ENCODE results near the gene ZC3H4.

Gene ZC3H4

DNA sequence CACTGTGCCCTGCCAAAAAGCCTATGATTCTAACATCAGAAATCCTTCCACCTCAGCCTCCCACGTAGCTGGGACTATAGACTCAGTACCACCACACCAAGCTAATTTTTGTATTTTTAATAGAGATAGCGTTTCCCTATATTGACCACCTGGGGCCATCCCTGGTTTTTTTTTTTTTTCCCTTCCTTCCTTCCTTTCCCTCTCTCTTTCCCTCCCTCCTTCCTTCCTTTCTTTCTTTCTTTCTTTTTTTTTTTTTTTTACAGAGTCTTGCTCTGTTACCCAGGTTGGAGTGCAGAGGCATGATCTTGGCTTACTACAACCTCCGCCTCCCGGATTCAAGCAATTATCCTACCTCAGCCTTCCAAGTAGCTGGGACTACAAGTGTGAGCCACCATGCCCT lies 16.0 kb upstream of the ZC3H4 start:
- Mint-ChIP-seq H3K27ac (peak overlapping the region in 1 of 2 donors; percentile 100), H3K27me3 (no peaks in the 10 kb centered on the region), H3K4me1 (ENCODE audit: low read depth in 2 of 2) (peaks cover 37 to 38% of the 10 kb centered on the region in 2 donors), H3K4me3 (no peak overlapping the region), H3K9me3 (no peaks in the 10 kb centered on the region), H3K36me3 (ENCODE audit: insufficient read depth) (peaks cover 29% of the 10 kb centered on the region)
- DNase-seq: no peak
- ATAC-seq (replicated peaks): no peak

DNA sequence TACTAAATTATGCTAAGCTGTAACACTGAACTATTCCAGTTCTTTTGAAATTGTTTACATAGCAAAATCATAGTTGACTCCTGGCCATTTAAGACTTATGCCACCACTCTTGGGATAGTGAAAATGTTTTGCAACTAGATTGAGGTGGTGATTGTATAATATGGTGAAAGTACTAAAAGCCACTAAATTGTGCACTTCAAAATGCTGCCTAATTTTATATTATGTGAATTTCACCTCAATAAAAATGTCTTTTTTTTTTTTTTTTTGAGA lies 12.0 kb upstream of the ZC3H4 start:
- Mint-ChIP-seq H3K4me3 (no peak overlapping the region), H3K36me3 (ENCODE audit: insufficient read depth) (peaks cover 13% of the 10 kb centered on the region), H3K4me1 (ENCODE audit: low read depth in 2 of 2) (peaks cover 4 to 10% of the 10 kb centered on the region in 2 donors), H3K27ac (no peak overlapping the region), H3K27me3 (no peaks in the 10 kb centered on the region), H3K9me3 (no peaks in the 10 kb centered on the region)
- DNase-seq (no peak), ATAC-seq (replicated peaks) (no peak)

DNA sequence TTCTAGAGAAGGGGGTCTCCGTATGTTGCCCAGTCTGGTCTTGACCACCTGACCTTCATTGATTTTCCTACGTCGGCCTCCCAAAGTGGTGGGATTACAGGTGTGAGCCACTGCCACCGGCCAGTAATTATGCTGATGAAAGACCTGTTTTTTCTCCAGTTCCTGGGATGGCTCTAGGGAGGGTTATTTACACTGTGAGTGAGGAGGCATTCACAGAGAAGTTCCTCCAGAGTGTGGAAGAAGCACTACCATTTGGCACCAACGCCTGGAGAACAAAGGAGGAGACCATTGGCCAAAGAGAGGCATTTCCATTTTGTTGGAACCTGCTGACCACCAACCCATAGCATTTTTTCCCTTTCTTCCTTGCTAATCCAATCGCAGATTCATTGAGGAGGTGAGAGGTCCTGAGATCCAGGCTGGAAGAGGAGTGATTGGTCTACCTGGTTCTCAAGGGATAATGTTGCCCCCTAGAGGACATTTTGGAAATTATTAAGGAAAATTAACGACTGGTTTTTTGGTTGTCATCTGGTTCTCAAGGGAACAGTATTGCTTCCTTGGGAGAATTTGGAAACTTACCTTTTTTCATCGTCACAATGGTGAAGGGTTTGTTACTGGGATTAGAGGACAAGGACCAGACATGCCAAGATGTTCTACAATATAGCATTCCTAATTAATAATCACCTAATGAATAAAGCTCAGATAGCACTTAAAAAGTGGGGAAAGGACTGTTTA lies 11.5 kb upstream of the ZC3H4 start:
- ATAC-seq (replicated peaks) (peak; percentile 52), DNase-seq (peak in 2 of 3 experiments; percentile 14 to 30)
- Mint-ChIP-seq H3K9me3 (no peaks in the 10 kb centered on the region), H3K36me3 (ENCODE audit: insufficient read depth) (peaks cover 8% of the 10 kb centered on the region), H3K27ac (no peak overlapping the region), H3K27me3 (no peaks in the 10 kb centered on the region), H3K4me3 (no peak overlapping the region), H3K4me1 (ENCODE audit: low read depth in 2 of 2) (peaks cover 0 to 5% of the 10 kb centered on the region in 2 donors)

DNA sequence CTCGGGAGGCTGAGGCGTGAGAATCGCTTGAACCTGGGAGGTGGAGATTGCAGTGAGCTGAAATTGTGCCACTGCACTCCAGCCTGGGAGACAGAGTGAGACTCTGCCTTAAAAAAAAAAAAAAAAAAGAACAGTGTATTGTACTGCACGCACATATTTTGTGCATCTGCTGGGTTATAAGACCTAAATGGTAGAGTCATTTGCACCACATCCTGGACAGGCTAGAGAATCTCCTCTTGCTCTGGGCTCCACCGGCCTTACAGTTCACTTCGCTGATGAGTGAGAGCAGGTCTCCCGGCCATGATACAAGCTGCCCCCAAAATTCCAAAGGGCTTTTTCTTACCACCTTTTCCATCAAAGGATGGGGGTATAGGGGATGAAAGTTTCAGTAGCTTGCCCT lies 9.8 kb upstream of the ZC3H4 start:
- Mint-ChIP-seq H3K27ac (no peak overlapping the region), H3K9me3 (no peaks in the 10 kb centered on the region), H3K36me3 (ENCODE audit: insufficient read depth) (peaks cover 2% of the 10 kb centered on the region), H3K4me3 (no peak overlapping the region), H3K27me3 (no peaks in the 10 kb centered on the region), H3K4me1 (ENCODE audit: low read depth in 2 of 2) (peaks cover 0 to 5% of the 10 kb centered on the region in 2 donors)
- DNase-seq (no peak), ATAC-seq (replicated peaks) (no peak)

DNA sequence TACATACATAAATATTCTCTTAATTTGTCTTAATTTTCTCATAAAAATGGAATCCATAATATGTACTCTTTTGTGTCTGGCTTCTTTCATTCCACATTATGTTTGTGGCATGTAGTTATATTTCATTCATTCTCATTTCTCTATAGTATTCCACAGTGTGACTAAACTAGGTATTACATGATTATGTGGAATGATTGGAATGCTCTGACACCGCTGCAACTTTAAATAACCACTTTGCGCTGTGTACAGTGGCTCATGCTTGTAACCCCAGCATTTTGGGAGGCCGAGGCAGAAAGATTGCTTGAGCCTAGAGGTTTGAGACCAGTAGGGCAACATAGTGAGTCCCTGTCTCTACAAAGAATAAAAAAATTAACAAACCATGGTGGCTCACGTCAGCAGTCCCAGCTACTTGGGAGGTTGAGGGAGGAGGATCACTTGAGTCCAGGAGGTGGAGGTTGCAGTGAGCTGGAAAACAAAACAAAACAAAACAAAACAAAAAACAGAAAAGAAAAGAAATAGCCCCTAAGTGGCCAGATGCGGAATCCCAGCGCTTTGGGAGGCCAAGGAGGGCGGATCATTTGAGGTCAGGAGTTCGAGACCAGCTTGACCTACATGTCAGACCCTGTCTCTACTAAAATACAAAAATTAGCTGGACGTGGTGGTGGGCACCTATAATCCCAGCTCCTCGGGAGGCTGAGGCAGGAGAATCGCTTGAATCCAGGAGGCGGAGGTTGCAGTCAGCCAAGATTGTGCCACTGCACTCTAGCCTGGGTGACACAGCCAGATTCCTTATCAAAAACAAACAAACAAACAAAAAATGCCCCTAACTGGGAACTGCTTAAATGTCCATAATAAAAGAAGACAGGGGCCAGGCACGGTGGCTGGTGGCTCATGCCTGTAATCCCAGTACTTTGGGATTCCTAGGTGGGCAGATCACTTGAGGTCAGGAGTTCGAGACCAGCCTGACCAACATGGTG lies 9.1 kb upstream of the ZC3H4 start:
- peaks cover 0 to 5% of the 10 kb centered on the region in 2 donors for H3K4me1 Mint-ChIP-seq (ENCODE audit: low read depth in 2 of 2)
- H3K27ac Mint-ChIP-seq: no peak overlapping the region
- DNase-seq (no peak), ATAC-seq (replicated peaks) (no peak)
- peaks cover 2% of the 10 kb centered on the region for H3K36me3 Mint-ChIP-seq (ENCODE audit: insufficient read depth)
- no peaks in the 10 kb centered on the region for H3K9me3 Mint-ChIP-seq
- H3K27me3 Mint-ChIP-seq: no peaks in the 10 kb centered on the region
- no peak overlapping the region for H3K4me3 Mint-ChIP-seq

DNA sequence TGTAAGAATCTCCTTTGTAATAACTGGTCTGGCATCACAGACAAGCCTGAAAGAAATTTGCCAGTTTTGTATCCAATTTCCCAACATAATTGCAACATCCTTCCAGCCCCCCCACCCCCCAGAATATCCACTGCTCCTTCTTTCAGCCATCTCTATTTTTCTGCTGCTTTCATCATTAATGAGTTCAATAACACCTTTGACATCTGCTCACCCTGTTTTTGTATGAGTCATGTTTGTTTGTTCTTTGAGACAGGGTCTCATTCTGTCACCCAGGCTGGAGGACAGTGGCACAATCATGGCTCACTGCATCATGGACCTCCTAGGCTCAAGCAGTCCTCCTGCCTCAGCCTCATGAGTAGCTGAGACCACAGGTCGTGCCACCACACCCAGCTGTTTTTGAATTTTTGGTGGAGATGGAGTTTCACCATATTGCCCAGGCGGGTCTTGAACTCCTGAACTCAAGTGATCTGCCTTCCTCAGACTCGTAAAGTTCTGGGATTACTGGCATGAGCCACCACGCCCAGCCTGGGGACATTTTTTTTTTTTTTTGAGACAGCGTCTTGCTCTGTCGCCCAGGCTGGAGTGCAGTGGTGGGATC lies 7.0 kb upstream of the ZC3H4 start:
- ATAC-seq (replicated peaks) (no peak), DNase-seq (no peak)
- no peak overlapping the region for H3K27ac Mint-ChIP-seq
- H3K27me3 Mint-ChIP-seq: no peaks in the 10 kb centered on the region
- no peaks in the 10 kb centered on the region for H3K9me3 Mint-ChIP-seq
- peaks cover 2% of the 10 kb centered on the region for H3K36me3 Mint-ChIP-seq (ENCODE audit: insufficient read depth)
- H3K4me1 Mint-ChIP-seq (ENCODE audit: low read depth in 2 of 2): peaks cover 0 to 5% of the 10 kb centered on the region in 2 donors
- H3K4me3 Mint-ChIP-seq: no peak overlapping the region

DNA sequence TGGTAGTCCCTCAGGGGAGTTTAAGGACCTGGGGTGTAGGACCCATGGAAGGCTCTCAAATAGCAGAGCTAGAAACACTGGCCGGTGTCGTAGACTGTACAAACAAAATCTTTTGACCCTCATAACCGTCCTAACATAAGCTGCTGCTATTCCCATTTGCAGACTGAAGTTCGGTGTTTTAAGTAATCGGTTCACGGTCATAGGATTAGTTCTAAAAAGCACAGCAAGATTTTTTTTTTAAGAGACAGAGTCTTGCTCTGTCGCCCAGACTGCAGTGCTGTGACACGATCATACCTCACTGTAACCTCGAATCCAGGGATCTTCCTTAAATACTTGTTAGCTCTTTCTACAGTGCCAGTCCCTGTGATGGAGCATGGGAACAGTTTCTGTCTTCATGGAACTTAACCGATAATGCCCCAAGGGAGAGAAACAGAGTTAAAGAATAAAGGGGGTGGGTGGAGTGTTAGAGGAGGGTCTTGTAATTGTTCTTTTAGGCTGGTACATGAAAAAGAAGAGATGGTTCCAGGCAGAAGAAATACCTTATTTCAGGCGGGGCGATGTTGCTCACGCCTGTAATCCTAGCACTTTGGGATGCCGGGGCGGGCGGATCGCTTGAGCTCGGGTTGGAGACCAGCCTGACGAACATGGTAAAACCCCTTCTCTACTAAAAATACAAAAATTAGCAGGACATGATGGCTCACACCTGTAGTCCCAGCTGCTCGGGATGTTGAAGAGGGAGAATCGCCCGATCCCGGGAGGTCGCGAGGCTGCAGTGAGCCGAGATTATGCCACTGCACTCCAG lies 475 bp upstream of the ZC3H4 start:
- ATAC-seq (replicated peaks): no peak
- Mint-ChIP-seq H3K27ac (peak overlapping the region; percentile 99), H3K27me3 (no peaks in the 10 kb centered on the region), H3K4me3 (peak overlapping the region; percentile 91), H3K9me3 (no peaks in the 10 kb centered on the region), H3K36me3 (ENCODE audit: insufficient read depth) (peaks cover 45% of the 10 kb centered on the region), H3K4me1 (ENCODE audit: low read depth in 2 of 2) (peaks cover 21% of the 10 kb centered on the region in 2 donors)
- no peak for DNase-seq

DNA sequence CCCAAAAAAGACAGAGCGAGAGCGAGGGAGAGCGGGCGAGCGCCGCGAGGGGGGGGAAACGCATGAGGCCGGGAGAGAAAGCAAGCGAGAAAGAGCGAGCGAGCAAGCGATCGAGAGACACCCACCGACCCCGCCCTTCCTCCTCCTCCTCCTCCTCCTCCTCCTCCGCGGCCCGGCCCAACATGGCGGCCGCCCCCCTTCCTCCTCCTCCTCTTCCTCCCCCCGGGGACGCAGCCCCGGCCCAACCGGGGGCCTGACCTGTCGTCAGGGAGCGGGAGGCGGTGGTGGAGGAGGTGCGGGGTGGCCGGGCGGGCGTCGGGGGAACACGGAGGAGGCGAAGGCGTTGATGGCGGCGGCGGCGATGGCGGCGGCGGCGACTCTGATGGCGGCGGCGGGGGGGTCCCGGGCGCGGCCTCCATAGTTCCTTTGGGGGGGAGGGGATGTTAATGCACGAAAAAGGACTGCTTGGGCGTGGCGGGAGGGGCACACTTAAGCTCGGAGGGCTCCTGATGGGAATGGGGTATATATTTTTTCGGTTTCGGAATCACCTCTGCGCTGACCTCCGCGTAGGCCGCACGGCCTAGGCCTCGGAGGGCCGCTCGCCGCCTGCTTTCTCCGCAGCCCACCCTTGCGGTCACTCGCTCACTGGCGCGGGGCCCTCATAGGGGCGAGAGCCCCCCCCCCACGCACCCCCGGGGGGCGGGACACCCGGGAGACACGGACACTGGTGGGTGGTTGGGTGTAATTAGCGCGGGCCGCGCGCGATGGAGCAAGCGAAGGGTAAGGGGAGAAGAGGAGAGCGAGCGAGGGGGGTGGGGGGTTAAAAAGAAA lies 1.2 kb downstream of the ZC3H4 start:
- Mint-ChIP-seq H3K4me1 (ENCODE audit: low read depth in 2 of 2) (peaks cover 33 to 37% of the 10 kb centered on the region in 2 donors), H3K9me3 (no peaks in the 10 kb centered on the region), H3K27me3 (no peaks in the 10 kb centered on the region), H3K27ac (peak overlapping the region; percentile 99), H3K4me3 (peak overlapping the region; percentile 91), H3K36me3 (ENCODE audit: insufficient read depth) (peaks cover 47% of the 10 kb centered on the region)
- DNase-seq (peak; percentile 75 to 80 (median 78)), ATAC-seq (replicated peaks) (peak; percentile 12)

DNA sequence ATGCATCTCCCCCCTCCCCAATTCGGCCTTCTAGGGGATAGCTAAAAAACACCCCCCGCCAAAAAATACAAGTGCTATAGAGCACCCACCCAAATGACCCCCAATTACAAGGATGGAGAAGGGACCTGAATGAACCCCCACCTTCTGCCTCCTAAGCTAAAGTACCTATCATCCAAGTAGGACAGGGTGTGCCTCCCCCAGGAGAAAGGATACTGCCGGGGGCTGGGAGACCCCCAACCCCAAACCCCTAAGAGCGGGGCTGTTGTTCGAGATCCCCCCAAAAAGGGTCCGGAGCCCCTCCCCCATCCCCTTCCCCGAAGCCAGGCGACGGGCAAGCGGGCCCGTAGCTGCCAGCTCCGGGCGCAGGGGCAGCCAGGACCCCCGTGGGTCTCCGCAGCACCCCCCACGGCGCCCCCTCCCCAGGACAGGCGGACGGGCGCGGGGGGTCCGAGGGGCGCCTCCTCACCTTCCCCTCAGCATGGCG lies 1.9 kb downstream of the ZC3H4 start:
- no peak for DNase-seq
- H3K4me3 Mint-ChIP-seq: peak overlapping the region; percentile 91
- peaks cover 40 to 44% of the 10 kb centered on the region in 2 donors for H3K4me1 Mint-ChIP-seq (ENCODE audit: low read depth in 2 of 2)
- no peaks in the 10 kb centered on the region for H3K27me3 Mint-ChIP-seq
- no peak for ATAC-seq (replicated peaks)
- H3K36me3 Mint-ChIP-seq (ENCODE audit: insufficient read depth): peaks cover 48% of the 10 kb centered on the region
- H3K9me3 Mint-ChIP-seq: no peaks in the 10 kb centered on the region
- peak overlapping the region; percentile 99 for H3K27ac Mint-ChIP-seq

DNA sequence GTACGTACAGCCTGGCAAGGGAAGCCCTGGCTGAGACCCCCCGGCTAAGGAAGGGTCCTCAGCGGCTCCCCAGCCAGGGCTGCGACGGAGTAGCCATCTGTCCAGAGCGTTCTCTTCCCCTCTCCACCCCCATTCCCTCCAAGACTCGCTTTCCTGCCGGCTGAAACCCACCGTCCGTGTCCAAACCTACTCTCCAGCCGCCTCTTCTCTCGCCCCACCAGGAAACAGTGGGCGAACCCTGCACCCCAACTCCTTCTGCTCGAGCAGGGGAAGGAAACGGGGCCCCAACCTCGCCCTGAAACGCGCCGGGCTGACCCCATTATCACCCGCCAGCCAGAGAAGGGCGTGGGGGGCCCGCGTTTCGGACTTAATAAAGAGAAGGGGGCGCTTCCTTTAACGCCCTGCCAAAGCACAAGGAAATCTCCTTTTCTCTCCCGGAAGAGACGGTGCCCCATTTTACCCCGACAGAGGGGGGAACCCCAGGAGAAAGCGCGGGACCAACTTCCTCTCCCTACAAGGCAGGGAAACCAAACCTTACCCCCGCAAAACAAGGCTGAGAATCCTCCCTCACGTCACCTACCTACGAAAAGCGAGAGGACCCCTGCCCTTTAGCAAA lies 2.5 kb downstream of the ZC3H4 start:
- Mint-ChIP-seq H3K36me3 (ENCODE audit: insufficient read depth) (peaks cover 48% of the 10 kb centered on the region), H3K4me3 (peak overlapping the region; percentile 91), H3K27ac (peak overlapping the region; percentile 99), H3K9me3 (no peaks in the 10 kb centered on the region), H3K4me1 (ENCODE audit: low read depth in 2 of 2) (peaks cover 42 to 47% of the 10 kb centered on the region in 2 donors), H3K27me3 (no peaks in the 10 kb centered on the region)
- DNase-seq: peak in 2 of 3 experiments; percentile 34 to 39
- no peak for ATAC-seq (replicated peaks)

DNA sequence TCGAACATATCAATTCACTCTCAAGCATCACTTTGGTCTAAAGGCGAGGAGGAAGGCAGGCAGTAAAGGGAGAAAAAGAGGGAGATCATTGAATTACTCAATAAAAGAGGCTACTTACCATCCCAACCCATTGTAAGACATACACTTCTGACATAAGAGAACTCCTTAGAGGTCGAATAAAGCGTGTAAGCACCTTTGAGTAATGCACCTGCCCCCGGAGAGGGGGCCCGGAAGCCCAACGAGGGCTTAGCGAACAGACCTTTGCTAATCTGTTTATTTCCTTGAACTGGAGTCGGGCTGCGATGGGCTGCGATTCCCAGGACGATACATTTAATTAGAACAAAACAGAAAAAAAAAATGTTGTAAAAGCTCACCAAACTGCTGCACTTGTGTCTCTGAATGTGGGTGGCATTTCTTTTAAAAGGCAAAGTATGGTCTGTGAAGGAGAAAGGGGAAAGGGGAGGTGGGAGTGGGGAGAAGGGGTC lies 3.0 kb downstream of the ZC3H4 start:
- no peak for ATAC-seq (replicated peaks)
- H3K27me3 Mint-ChIP-seq: no peaks in the 10 kb centered on the region
- peaks cover 48% of the 10 kb centered on the region for H3K36me3 Mint-ChIP-seq (ENCODE audit: insufficient read depth)
- no peak for DNase-seq
- H3K27ac Mint-ChIP-seq: peak overlapping the region; percentile 99
- H3K4me3 Mint-ChIP-seq: peak overlapping the region; percentile 91
- H3K4me1 Mint-ChIP-seq (ENCODE audit: low read depth in 2 of 2): peaks cover 47 to 53% of the 10 kb centered on the region in 2 donors
- no peaks in the 10 kb centered on the region for H3K9me3 Mint-ChIP-seq
